K562 (cell line): ENCODE results near the gene ZNF609. TPM values are rescaled to one million over a fixed set of nuclear protein-coding genes. Genes with fewer than 3 reads are reported as not detected.

Experiments used
- IRF1 ChIP-seq: sonication (generic); formaldehyde crosslinking; IDR thresholded peaks from 2 replicates; pipeline ENCODE4 v1.8.0; 2022; ENCODE audit warnings: missing genetic modification reagents, mild to moderate bottlenecking, borderline replicate concordance
- ZBTB40 ChIP-seq, 2 experiments: fragments of 450-650 bp in 1 of 2; sonication (generic) in 1 of 2; formaldehyde crosslinking in 1 of 2; IDR thresholded peaks; 2 replicates each; pipeline versions ENCODE4 v1.7.1 to v1.9.0; 2016 to 2022; ENCODE audit warnings: inconsistent platforms in 1 of 2, mild to moderate bottlenecking in 1 of 2, missing genetic modification reagents in 1 of 2
- polyA plus RNA-seq, 8 experiments: library from polyadenylated mRNA; depleted of rRNA in 4 of 8; stranded (reverse) in 5 of 8; unstranded in 3 of 8; fragments of >200 nt; fragmentation: Nextera tagmentation in 2 of 8; fragmentation: Illumina TruSeq in 1 of 8; extraction: Ambion mirVana in 2 of 8; extraction: Trizol in 1 of 8; gene quantifications; 2 replicates each; pipeline versions ENCODE4 v1.2.1 to v1.2.3, GENCODE V29; 2011 to 2014; ENCODE audit warnings: inconsistent platforms in 1 of 8, missing spikeins in 1 of 8
- total RNA-seq, 7 experiments: library from RNA; depleted of rRNA in 6 of 7; stranded (reverse); fragments of >200 nt in 6 of 7; fragmentation: Illumina TruSeq in 2 of 7; extraction: Trizol in 2 of 7; gene quantifications; 2 replicates each; pipeline versions ENCODE4 v1.2.1 to v1.2.3, GENCODE V29; 2011 to 2021; ENCODE audit warnings: low replicate concordance in 1 of 7

ZNF609 gene
- total and polyA plus RNA-seq, 9 of the 15 experiments (the other 6 are each of a cell fraction or from before 2014, with no cell fraction given) = 3.0 to 38.7 (median 17.8) TPM

- TF ChIP-seq ZBTB40 (IDR thresholded peaks at IDR 0.05) (no peak), ZBTB40 (CRISPR knock-in tag; IDR thresholded peaks at IDR 0.05) (no peak), IRF1 (CRISPR knock-in tag) (no peak)
Measured at GRCh38 chr15:64667736-64668161, 207.4 kb downstream of the ZNF609 start (continued).
